Measurements from ENCODE around the gene HSFX2. TPM values are rescaled to one million over a fixed set of nuclear protein-coding genes. Genes with fewer than 3 reads are reported as not detected.

HSFX2 gene
- total and polyA plus RNA-seq, 2 of the 13 experiments (the other 11 are each of a cell fraction or from before 2014, with no cell fraction given): 0.13 TPM; not detected in 1

DNA sequence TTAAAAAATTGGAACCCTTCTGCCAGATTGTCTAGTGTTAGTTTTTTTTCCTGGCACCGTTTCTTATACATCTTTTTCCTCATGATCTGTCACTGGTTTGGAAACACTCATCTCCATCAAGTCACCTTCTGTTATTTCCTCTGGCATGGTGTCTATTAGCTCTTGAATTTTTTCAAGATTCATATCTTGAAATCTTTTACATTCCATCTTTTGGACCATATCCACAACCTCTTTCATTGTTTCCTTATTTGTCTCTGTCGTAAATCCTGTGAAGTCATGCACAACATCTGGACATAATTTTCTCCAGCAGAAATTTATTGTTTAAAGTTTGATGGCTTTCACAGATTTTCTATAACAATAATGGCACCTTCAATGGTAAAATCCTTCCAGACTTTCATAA is 46.7 kb upstream of the HSFX2 start:
- Histone ChIP-seq H3K27me3 (ENCODE audit: control insufficient read depth in 1 of 2, insufficient read depth in 2 of 2, low read length in 2 of 2) (no peaks in the 10 kb centered on the region), H4K20me1 (ENCODE audit: insufficient read depth, low read length) (no peaks in the 10 kb centered on the region), H2AFZ (ENCODE audit: low read length) (no peak overlapping the region), H3K9me3 (ENCODE audit: low read length) (no peaks in the 10 kb centered on the region), H3K9ac (ENCODE audit: insufficient read depth, low read depth, low read length) (no peak overlapping the region), H3K79me2 (ENCODE audit: insufficient read depth, low read length) (no peaks in the 10 kb centered on the region), H3K36me3 (replicated peaks in 1 of 2; ENCODE audit: control insufficient read depth in 1 of 2, insufficient read depth in 2 of 2, low read length in 2 of 2) (no peaks in the 10 kb centered on the region), H3K4me3 (replicated peaks in 1 of 3; ENCODE audit: insufficient read depth in 1 of 3, low read depth in 2 of 3, low read length in 3 of 3) (no peak overlapping the region), H3K27ac (ENCODE audit: extremely low read length, insufficient read depth, low read length) (no peak overlapping the region), H3K4me1 (ENCODE audit: insufficient read depth, low read length) (no peaks in the 10 kb centered on the region), H3K4me2 (ENCODE audit: low read depth, low read length) (no peak overlapping the region)
- DNase-seq (ENCODE audit: low spot score) (no peak), FAIRE-seq (no peak), ATAC-seq (no peak)
- ChIA-PET POLR2A (no interaction called here), CTCF (ENCODE audit: low intra/inter-chr PET ratio, low total read pairs) (no interaction called here)
- WGBS (ENCODE audit: low lambda C conversion rate): 0% methylated on average over 2 of the region's 2 CpGs
- intact Hi-C loops (cut with micrococcal nuclease; ENCODE audit: unreplicated experiment): no loop called here
- in situ Hi-C loops (cut with HindIII; ENCODE audit: extremely low pct_ligation_motif_present, low pct_unique_long_range_greater_than_20kb): no loop called here
- no TSS peak for BruUV-seq (replicated peaks)
- TF ChIP-seq ZNF614 (CRISPR knock-in tag; IDR thresholded peaks at IDR 0.05; ENCODE audit: borderline replicate concordance) (no peak), REXO4 (CRISPR knock-in tag; IDR thresholded peaks at IDR 0.05; ENCODE audit: borderline replicate concordance) (no peak), CREB1 (IDR thresholded peaks at IDR 0.05) (no peak), CREB1 (CRISPR knock-in tag; IDR thresholded peaks at IDR 0.05) (no peak), MEIS1 (CRISPR knock-in tag; IDR thresholded peaks at IDR 0.05; ENCODE audit: borderline replicate concordance) (no peak), SP4 (CRISPR knock-in tag; IDR thresholded peaks at IDR 0.05) (no peak), HDAC6 (IDR thresholded peaks at IDR 0.05; ENCODE audit: low read depth, low read length) (no peak), TSC22D2 (CRISPR knock-in tag; IDR thresholded peaks at IDR 0.05; ENCODE audit: borderline replicate concordance) (no peak), ZNF121 (CRISPR knock-in tag; IDR thresholded peaks at IDR 0.05) (no peak), ZNF20 (CRISPR knock-in tag; IDR thresholded peaks at IDR 0.05) (no peak), ARNTL (CRISPR knock-in tag; IDR thresholded peaks at IDR 0.05) (no peak), ATAD3A (CRISPR knock-in tag; IDR thresholded peaks at IDR 0.05) (no peak), TEAD3 (CRISPR knock-in tag; optimal IDR thresholded peaks at IDR 0.05; ENCODE audit: borderline replicate concordance) (no peak)
- TF ChIP-seq, protein P1, sequence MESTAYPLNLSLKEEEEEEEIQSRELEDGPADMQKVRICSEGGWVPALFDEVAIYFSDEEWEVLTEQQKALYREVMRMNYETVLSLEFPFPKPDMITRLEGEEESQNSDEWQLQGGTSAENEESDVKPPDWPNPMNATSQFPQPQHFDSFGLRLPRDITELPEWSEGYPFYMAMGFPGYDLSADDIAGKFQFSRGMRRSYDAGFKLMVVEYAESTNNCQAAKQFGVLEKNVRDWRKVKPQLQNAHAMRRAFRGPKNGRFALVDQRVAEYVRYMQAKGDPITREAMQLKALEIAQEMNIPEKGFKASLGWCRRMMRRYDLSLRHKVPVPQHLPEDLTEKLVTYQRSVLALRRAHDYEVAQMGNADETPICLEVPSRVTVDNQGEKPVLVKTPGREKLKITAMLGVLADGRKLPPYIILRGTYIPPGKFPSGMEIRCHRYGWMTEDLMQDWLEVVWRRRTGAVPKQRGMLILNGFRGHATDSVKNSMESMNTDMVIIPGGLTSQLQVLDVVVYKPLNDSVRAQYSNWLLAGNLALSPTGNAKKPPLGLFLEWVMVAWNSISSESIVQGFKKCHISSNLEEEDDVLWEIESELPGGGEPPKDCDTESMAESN (CRISPR knock-in tag; conservative IDR thresholded peaks at IDR 0.05): no peak
- TF ChIP-seq, protein P2, sequence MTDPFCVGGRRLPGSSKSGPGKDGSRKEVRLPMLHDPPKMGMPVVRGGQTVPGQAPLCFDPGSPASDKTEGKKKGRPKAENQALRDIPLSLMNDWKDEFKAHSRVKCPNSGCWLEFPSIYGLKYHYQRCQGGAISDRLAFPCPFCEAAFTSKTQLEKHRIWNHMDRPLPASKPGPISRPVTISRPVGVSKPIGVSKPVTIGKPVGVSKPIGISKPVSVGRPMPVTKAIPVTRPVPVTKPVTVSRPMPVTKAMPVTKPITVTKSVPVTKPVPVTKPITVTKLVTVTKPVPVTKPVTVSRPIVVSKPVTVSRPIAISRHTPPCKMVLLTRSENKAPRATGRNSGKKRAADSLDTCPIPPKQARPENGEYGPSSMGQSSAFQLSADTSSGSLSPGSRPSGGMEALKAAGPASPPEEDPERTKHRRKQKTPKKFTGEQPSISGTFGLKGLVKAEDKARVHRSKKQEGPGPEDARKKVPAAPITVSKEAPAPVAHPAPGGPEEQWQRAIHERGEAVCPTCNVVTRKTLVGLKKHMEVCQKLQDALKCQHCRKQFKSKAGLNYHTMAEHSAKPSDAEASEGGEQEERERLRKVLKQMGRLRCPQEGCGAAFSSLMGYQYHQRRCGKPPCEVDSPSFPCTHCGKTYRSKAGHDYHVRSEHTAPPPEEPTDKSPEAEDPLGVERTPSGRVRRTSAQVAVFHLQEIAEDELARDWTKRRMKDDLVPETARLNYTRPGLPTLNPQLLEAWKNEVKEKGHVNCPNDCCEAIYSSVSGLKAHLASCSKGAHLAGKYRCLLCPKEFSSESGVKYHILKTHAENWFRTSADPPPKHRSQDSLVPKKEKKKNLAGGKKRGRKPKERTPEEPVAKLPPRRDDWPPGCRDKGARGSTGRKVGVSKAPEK (CRISPR knock-in tag; IDR thresholded peaks at IDR 0.05; ENCODE audit: borderline replicate concordance): no peak
- TF ChIP-seq, protein P3, sequence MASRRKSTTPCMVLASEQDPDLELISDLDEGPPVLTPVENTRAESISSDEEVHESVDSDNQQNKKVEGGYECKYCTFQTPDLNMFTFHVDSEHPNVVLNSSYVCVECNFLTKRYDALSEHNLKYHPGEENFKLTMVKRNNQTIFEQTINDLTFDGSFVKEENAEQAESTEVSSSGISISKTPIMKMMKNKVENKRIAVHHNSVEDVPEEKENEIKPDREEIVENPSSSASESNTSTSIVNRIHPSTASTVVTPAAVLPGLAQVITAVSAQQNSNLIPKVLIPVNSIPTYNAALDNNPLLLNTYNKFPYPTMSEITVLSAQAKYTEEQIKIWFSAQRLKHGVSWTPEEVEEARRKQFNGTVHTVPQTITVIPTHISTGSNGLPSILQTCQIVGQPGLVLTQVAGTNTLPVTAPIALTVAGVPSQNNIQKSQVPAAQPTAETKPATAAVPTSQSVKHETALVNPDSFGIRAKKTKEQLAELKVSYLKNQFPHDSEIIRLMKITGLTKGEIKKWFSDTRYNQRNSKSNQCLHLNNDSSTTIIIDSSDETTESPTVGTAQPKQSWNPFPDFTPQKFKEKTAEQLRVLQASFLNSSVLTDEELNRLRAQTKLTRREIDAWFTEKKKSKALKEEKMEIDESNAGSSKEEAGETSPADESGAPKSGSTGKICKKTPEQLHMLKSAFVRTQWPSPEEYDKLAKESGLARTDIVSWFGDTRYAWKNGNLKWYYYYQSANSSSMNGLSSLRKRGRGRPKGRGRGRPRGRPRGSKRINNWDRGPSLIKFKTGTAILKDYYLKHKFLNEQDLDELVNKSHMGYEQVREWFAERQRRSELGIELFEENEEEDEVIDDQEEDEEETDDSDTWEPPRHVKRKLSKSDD (CRISPR knock-in tag; IDR thresholded peaks at IDR 0.05; ENCODE audit: low read depth): no peak
- TF ChIP-seq, protein P4, sequence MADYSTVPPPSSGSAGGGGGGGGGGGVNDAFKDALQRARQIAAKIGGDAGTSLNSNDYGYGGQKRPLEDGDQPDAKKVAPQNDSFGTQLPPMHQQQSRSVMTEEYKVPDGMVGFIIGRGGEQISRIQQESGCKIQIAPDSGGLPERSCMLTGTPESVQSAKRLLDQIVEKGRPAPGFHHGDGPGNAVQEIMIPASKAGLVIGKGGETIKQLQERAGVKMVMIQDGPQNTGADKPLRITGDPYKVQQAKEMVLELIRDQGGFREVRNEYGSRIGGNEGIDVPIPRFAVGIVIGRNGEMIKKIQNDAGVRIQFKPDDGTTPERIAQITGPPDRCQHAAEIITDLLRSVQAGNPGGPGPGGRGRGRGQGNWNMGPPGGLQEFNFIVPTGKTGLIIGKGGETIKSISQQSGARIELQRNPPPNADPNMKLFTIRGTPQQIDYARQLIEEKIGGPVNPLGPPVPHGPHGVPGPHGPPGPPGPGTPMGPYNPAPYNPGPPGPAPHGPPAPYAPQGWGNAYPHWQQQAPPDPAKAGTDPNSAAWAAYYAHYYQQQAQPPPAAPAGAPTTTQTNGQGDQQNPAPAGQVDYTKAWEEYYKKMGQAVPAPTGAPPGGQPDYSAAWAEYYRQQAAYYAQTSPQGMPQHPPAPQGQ (CRISPR knock-in tag; IDR thresholded peaks at IDR 0.05; ENCODE audit: borderline replicate concordance): no peak
